ENCODE measurements around the gene FIBCD1. TPM values are rescaled to one million over a fixed set of nuclear protein-coding genes. Genes with fewer than 3 reads are reported as not detected.

Gene FIBCD1
- total RNA-seq, 1 experiment from 2014 or later: 6.6 TPM

- TF ChIP-seq ZNF281 (CRISPR knock-in tag; IDR thresholded peaks at IDR 0.05) (no peak), USF2 (CRISPR knock-in tag; IDR thresholded peaks at IDR 0.05) (no peak), ZBTB43 (CRISPR knock-in tag; IDR thresholded peaks at IDR 0.05) (no peak), PRRX2 (CRISPR knock-in tag; IDR thresholded peaks at IDR 0.05) (no peak), GABPB1 (CRISPR knock-in tag; IDR thresholded peaks at IDR 0.05) (no peak), E2F1 (CRISPR knock-in tag; IDR thresholded peaks at IDR 0.05) (no peak), SMAD4 (CRISPR knock-in tag; IDR thresholded peaks at IDR 0.05) (no peak), NFE2L1 (CRISPR knock-in tag; IDR thresholded peaks at IDR 0.05) (no peak), PRDM15 (CRISPR knock-in tag; IDR thresholded peaks at IDR 0.05) (no peak), ESRRA (CRISPR knock-in tag; IDR thresholded peaks at IDR 0.05; ENCODE audit: borderline replicate concordance) (no peak)
Measured at GRCh38 chr9:130987054-130987453, 48.0 kb upstream of the FIBCD1 start (continued).

GRCh38 chr9:130986356-130986965 is 47.4 kb upstream of the FIBCD1 start:
- TF ChIP-seq NR3C1 (CRISPR knock-in tag; conservative IDR thresholded peaks at IDR 0.05; ENCODE audit: low read depth) (no peak), CBFB (CRISPR knock-in tag; IDR thresholded peaks at IDR 0.05; ENCODE audit: low read depth) (no peak), MLX (CRISPR knock-in tag; IDR thresholded peaks at IDR 0.05) (no peak)
- H3K27ac Mint-ChIP-seq: no peak overlapping the region; the same call in 1 of the 2 replicates
- DNase-seq (ENCODE audit: low spot score) (no peak), ATAC-seq (no peak)
- ChIA-PET POLR2A (no interaction called here), CTCF (interaction anchor here (1.6 to 2.6 kb wide), 2 partner anchors 12 to 60 kb away, joined by 4 to 16 read pairs; no protein-coding TSS in a partner anchor)
- peaks cover 7% of the 10 kb centered on the region for H3K9me3 Mint-ChIP-seq
- H3K4me1 Mint-ChIP-seq: peaks cover 19% of the 10 kb centered on the region
- no peak overlapping the region for H3K4me3 Mint-ChIP-seq
- no peaks in the 10 kb centered on the region for H3K36me3 Mint-ChIP-seq
- no peaks in the 10 kb centered on the region for H3K27me3 Mint-ChIP-seq (ENCODE audit: low read depth)
